NCI-H2196 (cell line): ENCODE data around the gene STK39.
"Not testable (repeated sequence)": the region's sequence is repeated elsewhere in the genome, so short reads cannot be mapped to it uniquely, and the experiment has no call there.

Experiments used
- DNase-seq: peaks from one replicate; lab custom pipeline; 2025; ENCODE audit not compliant: unreplicated experiment; lab: John Stamatoyannopoulos, UW

STK39 gene

DNA sequence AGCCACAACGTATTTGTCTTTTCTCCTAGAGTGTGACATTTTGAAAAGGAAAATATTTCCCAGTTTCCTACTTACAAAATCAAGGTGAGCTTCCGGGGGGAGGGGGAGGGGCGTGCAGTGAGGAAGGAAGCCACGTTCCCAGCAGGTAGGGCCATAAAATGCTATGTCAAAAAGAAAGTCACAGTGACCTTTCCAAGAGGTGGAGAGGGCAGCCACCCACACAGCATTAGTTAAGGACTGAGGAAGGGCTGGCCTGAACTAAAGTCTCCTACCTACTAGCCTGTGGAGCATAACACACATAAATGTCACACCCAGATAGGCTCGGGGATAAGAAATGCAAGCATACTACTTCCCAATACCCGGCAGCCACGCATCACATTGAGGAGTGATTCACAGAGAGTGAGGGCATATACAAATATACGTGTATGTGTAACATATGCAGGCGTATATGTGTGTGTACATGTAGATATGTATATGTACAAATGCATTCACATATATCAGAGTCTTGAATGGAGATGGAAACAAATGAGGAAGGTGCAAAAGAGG, 191.1 kb downstream of the STK39 start:
- no peak for DNase-seq

DNA sequence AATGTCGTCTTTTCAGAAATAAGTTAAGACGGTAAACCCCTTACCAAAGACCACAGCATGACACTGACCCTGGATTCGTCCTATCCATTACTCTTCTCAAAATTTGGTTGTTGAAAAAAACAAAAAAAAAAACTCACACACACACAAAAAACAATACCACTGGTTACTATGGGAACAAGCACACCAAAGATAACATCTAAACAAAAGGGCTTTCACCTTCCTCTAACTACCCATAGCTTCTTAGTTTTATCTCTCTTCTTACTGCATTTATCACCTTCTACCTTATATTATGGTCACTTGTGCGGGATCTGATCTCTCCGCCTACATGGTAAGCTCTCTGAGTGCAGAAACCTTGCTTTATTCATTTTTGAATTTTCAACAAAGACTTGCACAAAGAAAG, 192.7 kb downstream of the STK39 start:
- DNase-seq = no peak

DNA sequence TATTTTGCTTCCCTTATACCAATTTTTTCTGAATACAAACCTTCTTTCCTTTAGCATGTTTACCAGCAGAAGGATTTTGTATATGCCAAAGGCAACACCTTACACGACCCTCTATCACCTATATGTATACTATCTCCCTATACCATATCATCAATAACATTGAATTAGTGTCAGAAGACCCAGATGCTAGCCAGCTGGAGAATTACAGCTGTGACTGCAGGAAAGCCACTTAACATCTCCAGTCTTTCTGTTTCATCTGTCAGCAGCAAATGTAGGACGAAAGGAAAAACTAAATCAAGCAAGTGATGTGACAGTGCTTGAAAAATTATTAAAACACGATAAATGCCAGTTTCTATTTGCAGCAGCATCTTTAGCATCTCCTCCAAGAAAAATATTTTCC, 193.7 kb downstream of the STK39 start:
- DNase-seq = no peak

DNA sequence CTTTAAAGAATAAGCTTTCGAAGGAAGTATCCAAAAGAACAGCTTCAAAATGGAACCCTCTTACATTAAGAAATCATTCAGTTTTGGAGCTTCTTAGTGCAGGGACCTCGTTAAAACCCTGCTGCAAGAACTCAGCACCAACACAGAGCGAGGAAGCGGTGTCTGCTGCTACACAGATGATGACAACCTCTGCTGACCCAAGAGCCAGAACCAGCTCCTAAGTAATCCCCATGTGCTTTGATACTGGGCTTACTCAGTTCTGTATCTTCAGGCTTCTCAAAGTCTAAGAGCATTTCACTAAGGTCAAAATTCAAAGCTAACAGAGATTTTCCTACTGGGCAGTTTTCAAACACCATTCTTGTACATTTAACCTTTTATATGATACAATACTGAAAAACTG, 194.6 kb downstream of the STK39 start:
- no peak for DNase-seq

DNA sequence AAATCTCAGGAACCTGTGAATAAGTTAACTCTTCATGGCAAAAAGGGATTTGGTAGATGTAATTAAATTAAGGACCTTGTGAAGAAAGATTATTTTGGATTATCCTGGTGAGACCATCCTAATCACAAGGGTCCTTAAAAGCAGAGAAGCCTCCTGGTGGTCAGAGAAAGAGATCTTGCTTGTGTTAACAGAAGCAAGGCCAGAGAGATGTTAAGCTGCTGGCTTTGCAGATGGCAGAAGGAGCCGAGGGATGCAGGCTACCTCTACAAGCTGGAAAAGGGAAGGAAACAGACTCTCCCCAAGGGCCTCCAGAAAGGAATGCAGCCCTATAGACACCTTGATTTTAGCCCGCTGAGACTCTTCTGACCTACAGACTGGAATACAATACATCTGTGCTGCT, 197.0 kb downstream of the STK39 start:
- DNase-seq = no peak

DNA sequence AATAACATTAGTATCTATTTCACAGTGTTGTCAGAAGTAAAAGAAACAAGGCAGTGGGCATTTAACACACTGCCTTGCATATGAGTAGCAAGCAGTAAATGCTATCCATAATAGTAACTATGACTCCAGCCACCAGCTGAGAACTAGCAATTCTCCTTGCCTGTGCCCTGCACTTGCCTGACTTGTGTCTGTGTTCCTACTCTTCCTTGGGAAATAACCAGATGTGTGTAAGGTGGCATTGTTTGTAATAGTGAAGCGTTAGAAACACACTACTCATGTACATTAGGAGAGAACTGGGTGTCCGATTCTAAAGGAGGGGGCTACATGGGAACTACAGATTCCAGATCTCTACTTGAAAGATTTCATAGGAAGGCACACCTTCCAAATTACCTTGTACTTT, 197.8 kb downstream of the STK39 start:
- DNase-seq = no peak

DNA sequence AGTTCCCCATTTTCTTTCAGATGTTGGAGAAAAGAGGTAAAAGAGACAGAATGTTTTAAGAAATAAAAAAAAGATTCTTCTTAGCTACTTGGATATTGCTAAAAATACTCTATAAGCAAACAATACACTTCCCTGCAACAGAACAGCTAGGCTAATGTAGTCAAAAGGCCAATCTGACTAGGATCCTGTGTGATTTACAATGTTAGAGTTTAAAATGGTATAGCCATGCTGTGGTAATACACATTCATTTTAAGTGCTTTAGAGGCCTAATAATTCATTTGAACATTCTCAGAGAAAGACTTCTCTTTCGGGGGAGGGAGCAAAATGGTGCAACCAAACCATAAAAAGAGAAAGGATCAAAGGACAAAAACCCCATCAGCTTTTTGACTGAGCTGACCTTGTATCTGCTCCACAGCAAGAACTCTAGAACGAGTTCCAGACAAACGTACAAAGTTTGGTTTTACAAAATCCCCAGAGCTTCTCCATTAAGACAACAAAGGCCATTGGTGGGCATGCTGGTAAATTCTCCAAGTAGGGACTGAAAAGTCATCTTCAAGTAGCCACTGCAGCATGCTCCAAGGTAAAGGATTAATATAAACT, 200.2 kb downstream of the STK39 start:
- DNase-seq = no peak

DNA sequence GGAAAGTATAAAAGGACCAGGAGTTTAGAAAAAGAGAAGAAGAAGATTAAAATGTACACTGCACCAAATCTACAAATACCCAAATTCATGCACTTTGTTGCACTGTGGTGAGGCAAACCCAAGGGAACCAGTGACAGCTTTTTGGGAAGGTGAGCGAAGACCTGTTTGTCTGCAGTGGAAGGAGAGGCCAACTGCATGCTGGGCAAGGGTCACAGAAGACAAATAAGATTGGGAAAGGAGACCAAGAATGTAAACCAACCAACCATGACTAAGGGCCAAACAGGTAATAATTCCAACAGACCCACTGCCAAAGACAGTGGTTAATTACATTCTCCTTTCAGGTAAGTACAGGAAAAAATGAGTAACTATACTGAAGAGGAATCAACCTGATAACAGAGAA, 202.8 kb downstream of the STK39 start:
- DNase-seq = no peak

DNA sequence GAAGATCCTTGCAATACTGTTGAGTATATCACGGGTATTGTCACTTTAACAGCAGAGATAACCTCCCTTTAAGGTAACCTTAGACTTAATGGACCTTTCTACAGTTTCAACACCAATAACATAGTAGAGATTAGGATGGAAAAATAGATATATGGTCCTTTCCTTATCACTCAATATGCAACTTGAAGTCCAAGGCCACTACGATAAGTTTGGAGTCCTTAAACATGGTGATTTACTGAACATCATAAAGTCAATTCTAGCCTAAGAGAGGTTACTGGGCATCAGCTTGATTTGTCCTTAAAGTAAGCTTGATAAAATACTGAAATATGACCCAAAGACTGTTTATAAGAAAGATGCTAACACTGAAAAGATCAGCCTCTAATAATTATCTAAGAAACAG, 203.2 kb downstream of the STK39 start:
- no peak for DNase-seq

DNA sequence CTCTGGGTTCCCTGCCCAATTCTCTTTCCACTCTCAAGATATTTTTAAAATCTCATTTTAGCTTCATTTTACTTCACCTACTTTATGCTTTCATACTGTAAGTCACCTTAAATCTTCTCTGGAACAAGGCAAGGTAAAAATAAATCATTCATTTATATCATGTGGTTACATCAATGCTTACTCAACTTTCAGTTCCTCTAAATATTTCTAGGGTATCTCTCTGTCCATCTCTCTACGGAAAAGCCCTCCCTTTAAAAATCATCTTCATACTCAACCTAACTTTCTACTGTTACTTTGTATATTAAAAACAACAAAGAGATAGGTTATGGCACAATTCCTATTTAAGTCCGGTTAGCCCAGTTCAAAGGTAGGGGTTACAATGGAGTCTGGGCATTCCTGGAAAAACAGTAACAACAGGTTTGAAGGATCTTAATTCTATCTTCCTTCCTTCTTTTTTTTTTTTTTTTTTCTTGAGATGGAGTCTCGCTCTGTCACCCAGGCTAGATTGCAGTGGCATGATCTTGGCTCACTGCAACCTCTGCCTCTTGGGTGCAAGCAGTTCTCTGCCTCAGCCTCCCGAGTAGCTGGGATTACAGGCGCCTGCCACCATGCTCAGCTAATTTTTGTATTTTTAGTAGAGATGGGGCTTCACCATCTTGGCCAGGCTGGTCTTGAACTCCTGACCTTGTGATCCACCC, 205.1 kb downstream of the STK39 start:
- DNase-seq = not testable (repeated sequence)

DNA sequence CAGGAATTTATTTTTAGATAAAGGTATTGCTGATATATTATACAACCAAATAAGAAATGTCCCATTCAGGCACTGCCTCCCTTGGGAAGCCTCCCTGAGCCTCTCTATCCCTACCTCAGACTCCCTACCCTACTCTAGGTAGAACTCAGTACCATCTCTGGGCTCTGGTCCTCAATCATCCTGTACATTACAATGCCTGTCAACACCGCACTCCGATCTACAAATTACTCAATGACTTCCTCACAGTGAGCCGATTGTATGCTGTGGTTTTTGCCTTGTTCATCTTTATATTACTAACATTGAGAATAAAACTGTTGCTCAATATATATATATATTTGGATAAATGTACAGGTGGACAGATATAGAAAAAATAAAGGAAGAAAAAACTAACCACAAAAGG, 207.5 kb downstream of the STK39 start:
- DNase-seq = no peak

DNA sequence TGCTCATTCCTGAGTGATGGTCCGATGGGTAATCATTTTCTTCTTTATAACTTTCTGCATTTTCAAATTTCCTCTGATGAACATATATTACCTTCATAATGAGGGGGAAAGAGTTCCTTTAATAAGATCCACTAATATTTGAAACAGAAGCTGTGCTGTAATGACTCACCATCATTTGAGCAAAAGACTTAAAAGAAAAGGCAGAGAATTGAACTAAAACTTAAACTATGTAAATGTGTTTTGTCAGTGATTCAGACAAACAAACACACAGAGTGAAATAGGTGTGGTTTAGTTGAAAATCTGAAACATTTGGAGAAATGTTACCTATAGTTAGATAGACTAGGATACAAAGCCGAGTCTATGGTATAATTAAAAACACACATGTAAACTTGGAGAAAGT, 209.6 kb downstream of the STK39 start:
- DNase-seq = no peak

DNA sequence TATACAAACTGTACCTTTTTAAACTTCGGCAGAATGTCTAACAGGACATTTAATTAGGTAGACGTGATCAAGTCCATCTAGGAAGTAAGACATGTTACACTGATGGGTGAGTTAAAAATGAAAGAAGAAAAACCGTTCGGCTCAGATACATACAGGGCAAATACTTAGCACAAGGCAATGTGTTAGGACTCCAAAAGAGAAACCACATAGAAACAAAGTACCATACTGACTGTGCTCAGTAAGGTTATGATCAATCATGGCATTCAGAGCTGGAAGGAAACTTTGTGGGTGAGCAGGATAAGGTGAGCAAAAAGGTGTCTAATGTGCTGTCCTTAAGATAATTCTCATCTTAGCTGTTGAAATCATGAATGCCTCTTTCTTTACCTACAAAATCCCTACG, 211.9 kb downstream of the STK39 start:
- DNase-seq = no peak

DNA sequence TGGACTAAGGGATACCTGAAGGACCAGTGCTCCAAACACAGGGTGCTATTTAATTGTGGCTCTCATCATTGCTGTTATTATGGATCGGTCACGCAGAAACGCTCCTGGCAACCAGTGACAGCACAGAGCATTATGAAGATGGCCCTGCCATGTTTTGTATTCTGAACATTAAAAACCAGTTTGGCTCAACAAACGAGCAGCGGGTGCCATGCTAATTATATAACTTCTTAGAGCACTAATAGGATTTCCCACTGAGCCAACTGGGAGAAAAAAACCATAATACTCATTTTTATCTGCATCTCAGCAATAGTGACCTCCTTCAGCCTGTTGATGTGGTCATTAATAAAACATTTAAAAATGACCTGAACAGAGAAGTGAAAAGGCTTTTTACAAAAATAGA, 212.8 kb downstream of the STK39 start:
- DNase-seq = no peak

DNA sequence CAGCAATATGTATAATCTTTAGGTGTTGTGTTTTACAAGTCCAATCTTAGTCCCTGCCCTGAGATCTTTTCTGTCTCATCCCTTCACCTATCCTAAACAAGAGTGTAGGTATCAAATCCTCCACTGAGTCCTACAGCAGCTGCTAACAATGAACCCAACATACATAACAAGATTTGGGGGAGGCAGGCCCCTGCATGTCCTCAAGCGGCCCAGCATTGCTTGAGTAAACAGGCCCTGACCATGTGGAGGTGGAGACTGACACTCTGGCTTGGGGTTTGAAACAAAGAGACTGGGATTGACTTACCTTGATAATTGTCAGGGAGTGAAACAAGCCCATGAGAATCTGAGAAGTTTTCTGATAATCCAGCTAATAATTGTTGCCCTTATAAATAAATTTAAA, 213.4 kb downstream of the STK39 start:
- DNase-seq = no peak

DNA sequence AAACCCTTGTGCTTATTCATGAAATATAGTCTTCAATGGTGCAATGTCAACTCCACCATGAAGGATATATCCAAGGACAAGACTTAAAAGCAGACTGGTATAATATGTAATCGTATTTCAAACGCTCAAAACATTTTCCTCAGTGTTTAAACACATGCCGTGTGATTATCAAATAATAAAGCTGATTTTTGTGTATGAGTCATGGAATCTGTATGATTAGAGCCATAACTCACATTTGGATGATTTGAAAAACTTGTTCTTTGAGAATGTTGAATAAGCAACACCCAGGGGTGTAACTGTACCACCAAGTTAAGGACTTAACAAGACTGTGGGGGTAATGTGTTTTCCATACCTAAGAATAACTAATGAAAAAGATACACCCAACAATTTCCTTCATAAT, 215.3 kb downstream of the STK39 start:
- DNase-seq = no peak

DNA sequence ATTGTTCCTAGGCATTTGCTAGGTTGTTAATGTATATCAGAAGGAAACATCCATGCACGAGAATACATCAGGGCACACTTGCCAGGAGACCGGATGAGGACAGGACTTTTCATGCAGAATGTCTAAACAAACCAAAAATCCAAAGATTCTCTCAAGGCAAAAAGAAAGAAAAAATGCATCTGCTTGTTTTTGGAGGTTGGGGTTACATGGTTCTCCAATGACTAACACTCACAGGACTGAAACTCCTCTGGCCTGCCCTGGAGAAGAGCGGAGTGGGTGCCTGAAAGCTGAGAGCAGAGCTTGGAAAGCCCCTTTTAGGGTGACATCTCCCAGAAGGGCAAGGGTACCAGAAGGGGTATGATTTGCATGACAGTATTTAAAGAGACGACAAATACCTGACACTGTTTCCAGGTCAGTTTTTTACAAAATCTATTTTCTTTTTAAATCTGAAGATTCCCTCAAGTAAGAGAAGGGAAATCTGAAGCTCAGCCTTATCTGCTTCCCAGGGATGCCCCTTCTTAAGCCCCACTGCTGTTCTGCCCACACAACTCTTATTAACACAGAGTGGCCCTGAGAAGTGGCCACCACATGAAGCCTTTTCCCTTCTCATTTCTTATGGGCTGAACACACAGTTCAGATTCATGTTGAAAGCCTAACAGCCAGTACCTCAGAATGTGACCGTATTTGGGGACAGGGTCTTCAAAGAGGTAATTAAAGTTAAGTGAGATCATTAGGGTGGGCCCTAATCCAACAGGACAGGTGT, 216.4 kb downstream of the STK39 start:
- no peak for DNase-seq

DNA sequence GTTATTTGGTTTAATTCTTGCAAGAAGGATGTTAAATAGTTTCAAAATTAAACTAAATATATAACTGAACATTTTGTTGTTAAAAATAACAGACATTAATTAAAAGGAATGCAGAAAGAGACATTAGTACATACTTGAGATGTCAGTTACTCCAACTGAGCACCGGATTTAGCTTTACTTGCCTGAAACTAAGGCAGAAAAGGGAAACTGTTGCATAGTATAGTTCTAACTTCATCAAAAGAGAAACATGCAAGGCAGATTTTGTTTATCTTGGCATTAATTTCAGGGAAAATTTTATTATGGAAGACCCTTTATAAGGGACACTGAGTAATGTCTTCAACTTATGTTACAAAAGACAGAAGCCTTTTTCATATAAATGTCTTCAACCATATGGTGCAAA, 218.3 kb downstream of the STK39 start:
- no peak for DNase-seq

DNA sequence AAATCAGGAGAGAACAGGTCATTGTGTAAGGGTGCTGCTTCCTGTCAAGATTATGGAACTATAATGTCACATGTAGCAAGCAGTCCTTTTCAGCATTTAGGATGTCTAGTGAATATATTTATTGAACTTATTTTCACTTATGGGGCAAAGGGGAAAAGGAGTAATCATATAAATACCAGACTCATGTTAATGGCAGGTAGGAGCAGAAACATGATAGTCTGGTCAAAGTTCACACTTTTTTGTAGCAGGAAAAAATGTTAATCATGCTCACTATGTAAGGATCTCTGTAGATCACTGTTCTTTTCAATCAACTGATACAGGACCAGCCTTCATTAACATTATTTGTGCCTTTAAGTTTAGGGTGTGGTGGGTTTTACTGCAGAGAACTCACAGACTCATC, 219.0 kb downstream of the STK39 start:
- no peak for DNase-seq

DNA sequence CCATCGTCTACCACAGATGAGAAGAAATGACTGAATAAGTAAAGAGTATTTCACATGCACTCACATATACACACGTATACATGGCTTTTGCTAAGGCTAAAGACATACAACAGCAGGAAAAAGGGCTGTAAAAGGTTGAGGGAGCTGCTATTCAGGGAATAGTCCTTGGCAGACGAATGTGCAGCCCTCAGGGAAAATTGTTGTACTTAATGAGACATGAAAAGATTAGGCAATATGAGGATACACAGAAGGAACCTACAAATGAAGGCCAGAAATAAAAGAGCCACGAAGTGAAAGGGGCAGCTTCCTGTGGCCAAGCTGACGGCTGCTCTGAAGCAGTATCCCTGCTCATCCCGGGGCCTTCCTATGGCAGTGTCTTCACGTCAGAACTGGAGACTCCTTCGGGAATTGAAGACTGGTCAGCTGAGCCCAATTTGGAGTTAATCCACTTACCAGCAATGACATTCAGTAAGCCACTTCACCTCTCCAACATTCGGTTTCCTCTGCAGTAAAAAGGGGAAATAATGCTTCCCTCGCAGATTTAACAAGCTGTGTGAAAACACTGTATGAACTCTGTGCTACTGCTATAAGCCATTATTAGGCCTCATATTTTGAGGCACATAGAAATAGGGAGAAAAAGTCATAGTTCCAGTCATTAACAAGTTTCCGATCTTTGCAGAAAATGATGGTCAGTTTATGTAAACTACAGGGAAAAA, 221.8 kb downstream of the STK39 start:
- DNase-seq = no peak

DNA sequence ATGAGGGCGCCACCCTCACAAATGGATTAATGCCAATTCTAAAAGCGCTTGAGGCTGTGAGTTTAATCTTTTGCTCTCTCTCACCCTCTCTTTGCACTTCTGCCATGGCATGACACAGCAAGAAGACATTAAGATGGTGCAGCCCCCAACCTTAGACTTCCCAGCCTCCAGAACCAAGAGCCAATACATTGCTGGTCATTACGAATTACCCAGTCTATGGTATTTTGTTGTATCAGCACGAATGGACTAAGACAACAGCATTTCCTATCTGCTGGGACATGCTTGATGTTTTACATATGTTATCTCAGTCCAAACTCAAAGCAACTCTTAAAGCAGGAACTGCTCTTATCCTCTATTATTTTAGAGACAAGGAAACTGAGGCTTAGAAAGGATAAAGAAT, 222.9 kb downstream of the STK39 start:
- DNase-seq = no peak
